ENCODE data around the gene NINJ1. TPM values are rescaled to one million over a fixed set of nuclear protein-coding genes. Genes with fewer than 3 reads are reported as not detected.
"Not testable (repeated sequence)": the region's sequence is repeated elsewhere in the genome, so short reads cannot be mapped to it uniquely, and the experiment has no call there.

Gene NINJ1
- total RNA-seq, 1 donor from 2014 or later, result 53.5 TPM

DNA sequence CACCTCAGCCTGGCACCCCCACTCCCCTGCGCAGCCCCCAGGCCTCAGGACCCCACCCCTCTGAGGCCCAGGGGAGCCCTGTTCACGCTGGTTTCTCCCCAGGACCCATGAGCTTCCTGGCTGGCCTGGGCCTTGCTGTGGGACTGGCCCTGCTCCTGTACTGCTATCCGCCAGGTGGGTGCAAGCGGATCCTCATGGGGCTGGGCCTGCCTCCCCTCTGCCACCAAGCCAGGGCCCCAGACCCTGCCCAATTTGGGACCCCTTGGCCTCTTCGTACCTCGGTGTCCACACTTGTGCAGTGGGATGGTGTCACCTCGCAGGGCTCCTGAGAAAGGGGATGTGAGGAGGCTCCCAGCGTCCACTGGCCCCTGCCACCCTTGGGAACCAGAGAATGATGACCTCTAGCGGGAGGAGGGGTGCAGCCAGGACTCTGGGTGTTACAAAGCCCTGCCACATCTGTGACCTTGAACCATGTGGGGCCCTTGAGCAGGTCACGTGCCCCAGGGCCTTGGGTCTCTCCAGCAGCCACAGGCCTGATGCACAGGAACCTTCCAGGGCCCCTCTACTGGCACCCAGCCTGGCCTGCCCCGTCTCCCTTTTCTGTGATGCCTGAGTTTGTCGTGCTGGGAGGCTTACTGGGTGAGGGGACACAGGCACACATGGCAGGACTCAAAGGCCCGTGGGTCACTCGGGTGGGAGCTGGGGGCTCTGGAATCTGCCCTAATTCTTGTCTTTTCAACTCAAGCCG lies 21.8 kb downstream of the NINJ1 start:
- ATAC-seq (no peak), DNase-seq (ENCODE audit: low spot score) (peak; percentile 54)
- intact Hi-C loops (cut with DNase I), result loop anchor here (10.0 kb wide), 1 partner anchor 193 kb away; no protein-coding TSS in a partner anchor

DNA sequence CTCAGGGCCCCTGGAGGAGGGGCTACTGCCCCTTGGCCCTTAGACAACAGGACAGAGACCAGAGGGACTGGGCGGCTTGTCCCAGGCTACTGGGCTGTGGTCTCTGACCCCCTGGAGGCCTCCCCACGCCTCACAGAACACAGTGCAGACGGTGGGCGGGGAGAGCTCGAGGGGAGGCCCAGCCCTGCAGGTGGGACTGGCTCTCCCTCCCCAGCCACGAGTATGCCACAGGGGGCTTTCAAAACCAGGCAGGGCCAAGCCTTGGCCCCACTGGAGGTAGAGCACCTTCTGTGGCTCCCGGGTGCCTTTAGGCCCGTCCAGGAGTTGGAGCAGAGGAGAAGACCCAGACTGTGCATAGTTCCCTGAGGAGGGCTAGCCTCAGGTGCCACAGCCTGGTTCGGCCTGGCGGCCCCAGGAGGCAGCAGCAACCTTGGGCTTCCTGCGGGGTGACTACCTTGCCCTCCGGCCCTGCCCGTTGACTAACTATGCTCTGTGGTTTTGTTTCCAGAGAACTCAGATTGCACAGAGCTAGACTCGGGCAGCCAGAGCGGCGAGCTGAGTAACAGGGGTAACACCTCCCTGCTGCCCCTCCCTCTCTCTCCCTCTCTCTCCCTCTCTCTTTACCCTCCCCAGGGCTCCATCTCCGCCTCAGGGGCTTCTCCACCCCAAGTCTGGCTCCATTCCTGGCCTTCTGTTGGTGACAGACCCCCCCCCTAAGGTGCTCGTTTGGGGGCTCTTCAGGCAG lies 22.5 kb downstream of the NINJ1 start:
- intact Hi-C loops (cut with DNase I), result loop anchor here (10.0 kb wide), 1 partner anchor 193 kb away; no protein-coding TSS in a partner anchor
- DNase-seq (ENCODE audit: low spot score) (peak; percentile 49), ATAC-seq (no peak)

DNA sequence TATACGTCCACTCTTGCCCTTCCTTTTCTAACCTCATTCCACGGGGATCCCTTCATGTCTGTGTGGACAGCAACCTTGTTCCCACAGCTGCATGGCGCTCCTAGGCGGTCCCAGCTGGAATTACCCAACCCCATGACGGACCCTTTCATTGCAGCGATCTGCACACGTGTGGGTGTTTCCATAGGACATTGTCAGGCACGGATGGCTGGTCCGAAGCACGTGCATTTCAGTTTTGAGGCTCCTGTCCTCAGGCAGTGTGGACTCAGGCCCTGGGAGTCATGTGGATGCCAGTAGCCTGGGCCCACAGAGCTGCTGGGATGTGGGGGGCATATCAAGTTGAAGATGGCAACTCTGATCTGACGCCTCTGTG lies 23.1 kb downstream of the NINJ1 start:
- intact Hi-C loops (cut with DNase I), result loop anchor here (10.0 kb wide), 1 partner anchor 194 kb away; no protein-coding TSS in a partner anchor
- DNase-seq (ENCODE audit: low spot score) (peak; percentile 46), ATAC-seq (no peak)

DNA sequence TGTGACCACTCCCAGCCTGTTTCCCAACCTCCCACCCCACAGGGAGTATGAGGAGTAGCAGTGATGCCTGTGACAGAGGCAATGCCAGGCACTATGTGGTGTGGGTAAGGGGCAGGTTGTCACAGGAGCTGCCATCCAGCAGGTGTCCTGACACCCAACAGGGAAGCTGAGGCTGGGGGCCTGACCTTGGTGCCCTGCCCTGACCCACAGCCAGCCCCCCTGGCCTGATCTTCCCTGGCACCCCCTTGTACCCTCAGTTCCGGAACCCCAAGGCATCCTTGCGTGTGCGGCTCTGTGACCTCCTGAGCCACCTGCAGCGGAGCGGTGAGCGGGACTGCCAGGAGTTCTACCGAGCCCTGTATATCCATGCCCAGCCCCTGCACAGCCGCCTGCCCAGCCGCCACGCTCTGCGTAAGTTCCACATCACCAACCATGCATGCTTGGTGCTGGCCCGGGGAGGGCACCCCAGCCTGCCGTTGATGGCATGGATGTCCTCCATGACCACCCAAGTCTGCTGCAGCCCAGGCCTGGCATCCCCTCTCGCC lies 23.7 kb downstream of the NINJ1 start:
- peak; percentile 58 for DNase-seq (ENCODE audit: low spot score)
- intact Hi-C loops (cut with DNase I), result loop anchor here (10.0 kb wide), 1 partner anchor 194 kb away; no protein-coding TSS in a partner anchor
- ATAC-seq, result no peak

DNA sequence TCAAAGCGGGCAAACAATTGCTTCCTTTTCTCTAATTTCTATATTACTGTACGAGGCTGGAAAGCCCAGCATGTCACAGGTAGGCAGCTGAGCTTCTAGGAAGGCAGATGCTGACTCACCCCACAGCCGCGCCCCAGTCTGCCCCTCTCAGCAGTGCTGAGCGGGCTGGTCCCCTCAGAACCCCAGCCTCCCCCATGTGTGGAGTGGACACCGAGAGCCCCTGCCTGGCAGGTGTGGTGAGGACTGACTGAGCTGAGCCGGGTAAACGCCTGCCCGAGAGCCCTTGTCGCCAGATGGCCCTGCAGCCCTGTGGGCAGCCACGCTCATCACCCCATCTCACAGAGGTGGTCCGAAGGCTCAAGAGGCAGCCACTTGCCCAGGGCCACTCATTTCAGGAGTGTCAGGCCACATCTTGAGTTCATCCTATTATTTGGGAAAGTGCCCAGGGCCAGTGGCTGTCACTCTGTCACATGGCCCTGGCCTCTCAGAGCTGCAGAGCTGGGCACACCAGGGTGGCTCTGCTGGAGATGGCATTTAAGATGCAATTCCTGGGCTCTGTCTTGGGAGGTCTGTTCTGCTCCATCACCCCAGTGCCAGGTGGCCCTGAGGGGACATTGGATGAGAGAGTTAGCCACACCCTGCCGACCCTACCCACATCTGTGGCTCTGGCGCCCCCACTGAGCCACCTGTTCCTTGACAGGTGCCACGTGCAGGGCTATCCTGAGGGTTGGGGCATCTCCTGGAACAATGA lies 25.6 kb downstream of the NINJ1 start:
- DNase-seq (ENCODE audit: low spot score) (peak; percentile 58), ATAC-seq (no peak)
- intact Hi-C loops (cut with DNase I), result no loop called here

DNA sequence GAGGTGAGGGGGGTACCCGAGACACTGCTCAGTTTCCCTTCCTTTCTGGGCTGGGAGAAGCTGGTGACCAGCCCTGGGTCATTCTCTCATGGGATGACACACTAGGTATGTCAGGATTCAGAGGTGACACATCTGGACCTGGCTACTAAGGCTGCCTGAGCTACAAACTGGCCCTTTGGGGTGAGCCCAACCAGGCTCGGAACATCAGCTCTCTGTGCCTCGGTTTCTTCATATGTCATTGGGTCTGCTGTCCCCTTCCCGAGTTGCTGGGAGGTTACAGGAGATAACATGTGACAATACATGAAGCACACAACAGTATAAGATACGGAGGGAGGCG lies 26.3 kb downstream of the NINJ1 start:
- no peak for ATAC-seq
- DNase-seq (ENCODE audit: low spot score), result no peak
- intact Hi-C loops (cut with DNase I), result no loop called here

DNA sequence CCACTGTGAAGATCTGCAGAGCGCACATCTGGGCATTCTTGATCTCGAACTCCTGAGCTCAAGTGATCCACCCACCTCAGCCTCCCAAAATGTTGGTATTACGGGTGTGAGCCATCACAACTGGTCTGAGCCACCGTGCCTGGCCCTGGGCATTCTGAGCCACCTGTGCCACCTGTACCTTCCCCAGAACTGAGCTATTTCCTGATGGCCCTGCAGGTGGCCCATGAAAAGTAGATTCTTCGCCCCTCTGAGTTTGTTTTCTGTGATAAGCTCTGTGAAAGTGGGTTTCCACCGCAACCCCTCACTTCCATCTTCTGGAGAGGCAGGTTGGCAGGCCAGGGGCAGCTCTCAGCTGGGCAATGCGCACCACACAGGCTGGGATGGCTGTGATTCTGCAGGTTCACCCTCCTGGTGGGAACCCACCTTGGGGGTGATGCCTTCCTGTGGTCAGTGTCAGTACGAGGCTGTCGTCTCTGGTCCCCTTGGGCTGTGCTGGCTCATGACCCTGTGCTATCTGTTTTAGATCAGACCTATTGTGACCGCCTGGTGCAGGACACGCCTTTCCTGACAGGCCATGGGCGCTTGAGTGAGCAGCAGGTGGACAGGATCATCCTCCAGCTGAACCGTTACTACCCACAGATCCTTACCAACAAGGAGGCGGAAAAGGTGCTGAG lies 26.8 kb downstream of the NINJ1 start:
- ATAC-seq (no peak), DNase-seq (ENCODE audit: low spot score) (peak; percentile 48)
- intact Hi-C loops (cut with DNase I), result no loop called here

DNA sequence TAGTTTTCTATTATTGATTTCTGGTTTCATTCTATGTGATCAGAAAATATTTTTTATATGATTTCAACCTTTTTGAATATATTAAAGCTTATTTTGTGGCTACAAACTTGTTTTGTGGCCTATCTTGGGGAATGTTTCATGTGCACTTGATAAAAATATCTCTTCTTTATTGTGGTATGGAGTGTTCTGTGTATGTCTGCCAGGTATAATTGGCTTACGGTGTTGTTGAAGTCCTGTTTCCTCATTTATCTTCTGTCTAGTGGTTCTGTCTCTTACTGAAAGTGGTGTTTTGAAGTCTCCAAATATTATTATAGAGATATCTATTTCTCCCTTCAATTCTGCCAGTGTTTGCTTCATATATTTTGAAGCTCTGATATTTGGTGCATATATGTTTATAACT lies 28.4 kb downstream of the NINJ1 start:
- intact Hi-C loops (cut with DNase I), result no loop called here
- no peak for ATAC-seq
- DNase-seq (ENCODE audit: low spot score), result no peak

DNA sequence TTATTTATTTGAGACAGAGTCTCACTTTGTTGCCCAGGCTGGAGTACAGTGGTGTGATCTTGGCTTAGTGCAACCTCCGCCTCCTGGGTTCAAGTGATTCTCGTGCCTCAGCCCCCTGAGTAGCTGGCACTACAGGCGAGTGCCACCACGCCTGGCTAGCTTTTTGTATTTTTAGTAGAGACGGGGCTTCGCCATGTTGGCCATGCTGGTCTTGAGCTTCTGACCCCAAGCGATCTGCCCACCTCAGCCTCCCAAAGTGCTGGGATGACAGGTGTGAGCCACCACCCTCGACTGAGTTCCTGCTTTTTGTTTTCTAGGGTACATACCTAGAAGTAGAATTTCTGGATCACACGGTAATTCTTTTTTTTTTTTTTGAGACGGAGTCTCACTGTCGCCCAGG lies 33.0 kb downstream of the NINJ1 start:
- peak; percentile 30 for DNase-seq (ENCODE audit: low spot score)
- intact Hi-C loops (cut with DNase I); ATAC-seq: not testable (repeated sequence)

DNA sequence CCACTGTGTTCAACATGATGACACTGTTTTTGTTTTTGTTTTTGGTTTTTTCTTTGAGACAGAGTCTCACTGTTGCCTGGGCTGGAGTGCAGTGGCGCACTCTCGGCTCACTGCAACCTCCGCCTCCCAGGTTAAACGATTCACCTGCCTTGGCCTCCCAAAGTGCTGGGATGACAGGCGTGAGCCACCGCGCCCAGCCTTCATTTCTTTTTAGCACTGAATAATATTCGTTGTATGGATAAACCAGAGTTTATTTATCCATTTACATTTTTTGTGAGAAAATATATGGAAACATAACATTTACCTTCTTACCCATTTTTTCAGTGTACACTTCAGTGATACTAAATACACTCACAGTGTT lies 33.8 kb downstream of the NINJ1 start:
- no peak for ATAC-seq
- intact Hi-C loops (cut with DNase I), result no loop called here
- no peak for DNase-seq (ENCODE audit: low spot score)

DNA sequence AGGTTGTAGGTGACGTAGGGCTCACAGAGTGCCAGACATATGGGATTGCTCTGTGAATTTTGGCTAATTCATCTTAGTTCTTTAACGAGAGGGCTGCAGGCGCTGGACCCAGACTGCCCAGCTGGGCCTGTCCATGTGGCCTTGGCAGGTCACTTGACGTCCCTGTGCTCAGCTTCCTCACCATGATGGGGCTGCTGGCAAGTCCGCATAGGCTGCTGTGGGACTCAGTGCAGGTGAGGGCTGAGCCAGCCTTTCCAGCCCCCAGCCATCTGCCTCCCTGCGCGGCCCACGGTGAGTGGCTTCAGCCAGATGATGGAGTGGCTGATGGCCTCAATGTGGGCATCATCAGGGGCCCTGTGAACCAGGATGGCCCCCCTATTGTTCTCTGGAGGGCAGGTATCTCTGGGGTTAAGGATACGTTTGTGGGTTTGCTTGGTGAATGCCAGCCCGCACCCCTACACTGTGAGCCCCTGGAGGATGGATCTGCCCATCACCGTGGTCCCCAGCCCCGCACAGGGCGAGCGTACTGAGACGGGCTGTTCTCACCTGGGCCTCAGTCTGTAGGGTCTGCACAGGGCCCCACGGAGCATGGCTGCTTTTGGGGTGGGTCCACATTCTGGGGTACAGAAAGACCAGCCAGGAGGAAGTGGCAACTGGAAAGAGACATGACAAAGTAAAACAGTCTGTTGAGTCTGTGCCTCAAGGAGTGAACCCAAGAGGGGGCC lies 34.3 kb downstream of the NINJ1 start:
- DNase-seq (ENCODE audit: low spot score), result peak; percentile 57
- intact Hi-C loops (cut with DNase I), result no loop called here
- ATAC-seq, result no peak

DNA sequence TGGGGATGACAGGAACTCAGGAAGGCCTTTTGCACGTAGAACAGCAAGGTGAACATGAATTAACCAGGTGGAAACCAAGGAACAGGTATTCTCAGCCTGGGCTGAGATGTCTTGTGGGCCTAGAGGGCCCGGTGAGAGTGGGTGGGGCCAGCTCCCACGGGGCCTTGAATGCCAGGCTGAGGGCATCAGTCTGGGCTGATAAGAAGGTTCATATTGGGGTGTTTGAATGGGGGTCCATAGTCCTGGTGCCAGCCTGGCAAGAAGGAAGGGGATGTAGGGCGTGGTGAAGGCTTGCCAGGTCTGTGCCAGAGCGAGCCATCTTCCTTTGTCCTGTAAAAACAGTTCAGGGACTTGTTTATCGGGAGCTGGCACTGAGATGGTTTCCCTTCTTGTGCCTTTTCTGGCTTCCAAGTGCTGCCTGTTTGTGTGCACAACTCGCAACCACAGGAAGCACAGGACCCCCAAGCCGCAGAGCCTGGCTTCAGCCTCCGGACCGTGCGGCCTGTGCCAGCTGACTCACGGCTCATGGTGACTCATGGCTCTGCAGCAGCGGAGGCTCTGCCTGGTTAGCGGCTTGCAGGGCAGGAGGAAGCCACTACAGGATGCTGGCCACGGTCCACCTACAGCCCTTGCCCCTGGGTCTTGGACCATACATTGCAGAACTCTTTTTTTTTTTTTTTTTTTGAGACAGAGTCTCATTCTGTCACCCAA lies 35.7 kb downstream of the NINJ1 start:
- ATAC-seq (peak; percentile 25), DNase-seq (ENCODE audit: low spot score) (peak; percentile 91)
- intact Hi-C loops (cut with DNase I), result no loop called here

DNA sequence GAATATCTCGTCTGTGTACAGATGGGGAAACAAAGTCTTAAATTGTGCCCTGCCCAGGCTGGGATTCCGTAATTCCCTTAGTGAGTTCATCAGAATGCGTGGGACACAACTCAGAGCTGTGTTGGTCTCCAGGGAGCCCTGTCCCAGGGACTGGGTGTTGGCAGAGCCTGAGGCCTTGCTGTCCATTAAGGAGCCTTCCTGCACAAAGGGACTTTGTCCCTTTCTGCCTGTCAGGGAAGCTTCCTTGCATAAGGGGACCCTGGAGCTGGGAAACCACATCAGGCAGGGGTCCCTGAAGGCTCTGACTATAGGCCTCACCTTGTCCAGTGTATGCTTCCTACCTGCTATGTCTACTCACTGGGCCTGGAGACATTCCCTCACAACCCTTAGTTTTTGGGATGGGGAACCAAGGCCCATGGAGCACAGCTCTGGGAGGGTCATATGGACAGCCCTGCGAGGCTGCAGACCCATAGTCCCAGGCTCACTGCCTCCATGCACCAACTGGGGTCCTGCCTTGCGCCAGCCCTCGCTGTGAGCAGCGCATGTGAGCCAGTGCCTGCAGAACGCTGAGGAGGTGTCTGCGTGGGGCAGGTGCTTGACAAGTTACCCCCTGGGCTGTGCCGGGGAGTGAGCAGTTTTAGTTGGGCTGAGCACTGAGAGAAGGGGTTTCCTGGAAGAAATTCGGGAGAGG lies 36.4 kb downstream of the NINJ1 start:
- intact Hi-C loops (cut with DNase I), result no loop called here
- DNase-seq (ENCODE audit: low spot score) (peak; percentile 62), ATAC-seq (no peak)

DNA sequence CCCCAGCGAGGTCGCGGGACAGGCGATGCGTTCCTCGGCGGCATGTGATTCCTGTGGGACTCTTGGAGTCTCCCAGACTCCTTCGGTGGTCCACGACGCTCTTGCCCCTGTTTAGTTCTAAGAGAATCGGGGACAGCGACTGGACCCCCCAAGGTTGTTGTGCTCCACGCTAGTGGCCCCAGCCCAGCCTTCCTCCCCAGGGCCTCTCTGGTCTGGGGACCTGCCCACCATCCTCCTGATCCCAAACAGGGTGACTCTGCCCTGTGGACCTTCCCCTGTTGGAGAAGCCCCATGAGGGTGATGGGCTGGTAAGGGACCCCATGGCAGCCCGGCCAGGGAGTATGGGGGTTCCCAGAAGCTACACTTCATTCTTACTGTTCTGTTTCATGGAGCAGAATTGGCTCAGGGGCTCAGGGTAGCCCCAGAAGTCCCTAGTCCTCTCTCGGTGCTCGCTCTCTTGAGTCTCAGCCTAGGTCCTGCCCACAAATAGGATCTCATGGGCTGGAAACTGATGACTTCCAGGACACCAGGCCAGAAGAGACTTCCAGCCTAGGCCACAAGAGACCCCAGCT lies 37.2 kb downstream of the NINJ1 start:
- intact Hi-C loops (cut with DNase I), result no loop called here
- peak; percentile 68 for DNase-seq (ENCODE audit: low spot score)
- ATAC-seq, result no peak

DNA sequence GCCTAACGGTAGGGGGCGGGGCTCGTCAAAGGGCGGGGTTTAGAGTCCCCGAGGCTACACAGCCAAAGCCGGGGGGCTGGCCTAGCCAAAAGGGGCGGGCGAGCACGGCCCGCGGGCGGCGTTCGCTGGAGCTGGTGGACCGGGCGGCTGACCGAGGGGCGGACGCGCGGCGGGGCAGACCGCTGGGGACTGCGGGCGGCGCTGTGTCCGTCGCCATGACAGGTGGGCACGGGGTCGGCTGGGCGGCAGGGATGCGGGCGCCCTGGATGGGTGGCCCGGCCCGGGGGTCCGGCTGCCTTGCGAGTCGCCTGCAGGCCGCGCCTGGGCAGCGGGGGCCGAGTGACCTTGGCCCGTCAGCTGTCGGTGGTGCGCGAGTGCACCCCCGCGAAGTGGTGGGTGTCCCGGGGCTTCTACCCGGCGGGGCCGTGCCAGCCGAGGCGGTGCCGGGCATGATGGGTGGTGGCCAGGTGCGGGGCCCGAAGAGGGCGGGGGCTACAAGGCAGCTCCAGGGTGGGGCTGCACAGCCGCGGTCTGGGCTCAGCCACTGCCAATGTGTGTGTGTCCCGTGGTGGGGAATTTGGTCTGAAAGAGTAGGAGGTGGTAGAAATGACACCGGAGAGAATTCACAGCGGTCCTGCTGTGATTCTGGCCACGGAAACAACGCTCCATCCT lies 37.8 kb downstream of the NINJ1 start, which contains the start of gene CARD19:
TSS of gene CARD19 (plus strand) at position 87 of the 672 bp plus-strand sequence. CDS start at position 216, 129 bp downstream.
- ATAC-seq (no peak), DNase-seq (ENCODE audit: low spot score) (peak; percentile 82)
- intact Hi-C loops (cut with DNase I), result no loop called here
